ENCODE measurements around the gene SPSB3.

Gene SPSB3

DNA sequence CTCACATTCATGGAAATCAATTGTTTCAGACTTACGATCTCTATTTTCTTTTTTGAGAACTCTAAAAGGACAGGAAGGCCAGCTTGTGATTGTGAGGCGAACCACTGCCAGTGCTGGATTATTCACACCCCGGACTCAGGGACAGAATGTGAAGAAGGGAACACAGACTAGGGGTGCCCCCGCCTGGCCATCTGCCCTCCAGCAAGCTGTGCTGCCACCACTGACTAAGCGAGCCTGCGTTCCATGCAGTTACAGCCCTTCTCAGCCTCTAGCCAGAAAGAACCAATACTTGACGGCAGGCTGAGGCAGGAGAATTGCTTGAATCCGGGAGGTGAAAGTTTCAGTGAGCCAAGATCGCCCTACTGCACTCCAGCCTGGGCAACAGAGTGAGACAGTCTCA lies 41.5 kb upstream of the SPSB3 start:
- no peak for ATAC-seq
- TF ChIP-seq, protein P1, sequence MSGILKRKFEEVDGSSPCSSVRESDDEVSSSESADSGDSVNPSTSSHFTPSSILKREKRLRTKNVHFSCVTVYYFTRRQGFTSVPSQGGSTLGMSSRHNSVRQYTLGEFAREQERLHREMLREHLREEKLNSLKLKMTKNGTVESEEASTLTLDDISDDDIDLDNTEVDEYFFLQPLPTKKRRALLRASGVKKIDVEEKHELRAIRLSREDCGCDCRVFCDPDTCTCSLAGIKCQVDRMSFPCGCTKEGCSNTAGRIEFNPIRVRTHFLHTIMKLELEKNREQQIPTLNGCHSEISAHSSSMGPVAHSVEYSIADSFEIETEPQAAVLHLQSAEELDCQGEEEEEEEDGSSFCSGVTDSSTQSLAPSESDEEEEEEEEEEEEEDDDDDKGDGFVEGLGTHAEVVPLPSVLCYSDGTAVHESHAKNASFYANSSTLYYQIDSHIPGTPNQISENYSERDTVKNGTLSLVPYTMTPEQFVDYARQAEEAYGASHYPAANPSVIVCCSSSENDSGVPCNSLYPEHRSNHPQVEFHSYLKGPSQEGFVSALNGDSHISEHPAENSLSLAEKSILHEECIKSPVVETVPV (CRISPR knock-in tag; IDR thresholded peaks at IDR 0.05) = no peak
- TF ChIP-seq TCF4 (CRISPR knock-in tag; IDR thresholded peaks at IDR 0.05; ENCODE audit: borderline replicate concordance) (no peak), ARNTL (CRISPR knock-in tag; IDR thresholded peaks at IDR 0.05; ENCODE audit: borderline replicate concordance, low read depth) (no peak), GLIS3 (CRISPR knock-in tag; IDR thresholded peaks at IDR 0.05) (no peak), ISL1 (CRISPR knock-in tag; IDR thresholded peaks at IDR 0.05) (no peak), SNAI2 (CRISPR knock-in tag; IDR thresholded peaks at IDR 0.05) (no peak), ZFP3 (CRISPR knock-in tag; IDR thresholded peaks at IDR 0.05) (no peak), RARB (CRISPR knock-in tag; IDR thresholded peaks at IDR 0.05) (no peak), ZNF8 (CRISPR knock-in tag; IDR thresholded peaks at IDR 0.05) (no peak), ZNF565 (CRISPR knock-in tag; conservative IDR thresholded peaks at IDR 0.05; ENCODE audit: low read depth) (no peak)
- TF ChIP-seq, protein P2, sequence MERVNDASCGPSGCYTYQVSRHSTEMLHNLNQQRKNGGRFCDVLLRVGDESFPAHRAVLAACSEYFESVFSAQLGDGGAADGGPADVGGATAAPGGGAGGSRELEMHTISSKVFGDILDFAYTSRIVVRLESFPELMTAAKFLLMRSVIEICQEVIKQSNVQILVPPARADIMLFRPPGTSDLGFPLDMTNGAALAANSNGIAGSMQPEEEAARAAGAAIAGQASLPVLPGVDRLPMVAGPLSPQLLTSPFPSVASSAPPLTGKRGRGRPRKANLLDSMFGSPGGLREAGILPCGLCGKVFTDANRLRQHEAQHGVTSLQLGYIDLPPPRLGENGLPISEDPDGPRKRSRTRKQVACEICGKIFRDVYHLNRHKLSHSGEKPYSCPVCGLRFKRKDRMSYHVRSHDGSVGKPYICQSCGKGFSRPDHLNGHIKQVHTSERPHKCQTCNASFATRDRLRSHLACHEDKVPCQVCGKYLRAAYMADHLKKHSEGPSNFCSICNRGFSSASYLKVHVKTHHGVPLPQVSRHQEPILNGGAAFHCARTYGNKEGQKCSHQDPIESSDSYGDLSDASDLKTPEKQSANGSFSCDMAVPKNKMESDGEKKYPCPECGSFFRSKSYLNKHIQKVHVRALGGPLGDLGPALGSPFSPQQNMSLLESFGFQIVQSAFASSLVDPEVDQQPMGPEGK (CRISPR knock-in tag; IDR thresholded peaks at IDR 0.05; ENCODE audit: borderline replicate concordance) = no peak
- TF ChIP-seq, protein P3, sequence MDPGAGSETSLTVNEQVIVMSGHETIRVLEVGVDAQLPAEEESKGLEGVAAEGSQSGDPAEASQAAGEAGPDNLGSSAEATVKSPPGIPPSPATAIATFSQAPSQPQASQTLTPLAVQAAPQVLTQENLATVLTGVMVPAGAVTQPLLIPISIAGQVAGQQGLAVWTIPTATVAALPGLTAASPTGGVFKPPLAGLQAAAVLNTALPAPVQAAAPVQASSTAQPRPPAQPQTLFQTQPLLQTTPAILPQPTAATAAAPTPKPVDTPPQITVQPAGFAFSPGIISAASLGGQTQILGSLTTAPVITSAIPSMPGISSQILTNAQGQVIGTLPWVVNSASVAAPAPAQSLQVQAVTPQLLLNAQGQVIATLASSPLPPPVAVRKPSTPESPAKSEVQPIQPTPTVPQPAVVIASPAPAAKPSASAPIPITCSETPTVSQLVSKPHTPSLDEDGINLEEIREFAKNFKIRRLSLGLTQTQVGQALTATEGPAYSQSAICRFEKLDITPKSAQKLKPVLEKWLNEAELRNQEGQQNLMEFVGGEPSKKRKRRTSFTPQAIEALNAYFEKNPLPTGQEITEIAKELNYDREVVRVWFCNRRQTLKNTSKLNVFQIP (CRISPR knock-in tag; IDR thresholded peaks at IDR 0.05; ENCODE audit: borderline replicate concordance, low read depth) = no peak

DNA sequence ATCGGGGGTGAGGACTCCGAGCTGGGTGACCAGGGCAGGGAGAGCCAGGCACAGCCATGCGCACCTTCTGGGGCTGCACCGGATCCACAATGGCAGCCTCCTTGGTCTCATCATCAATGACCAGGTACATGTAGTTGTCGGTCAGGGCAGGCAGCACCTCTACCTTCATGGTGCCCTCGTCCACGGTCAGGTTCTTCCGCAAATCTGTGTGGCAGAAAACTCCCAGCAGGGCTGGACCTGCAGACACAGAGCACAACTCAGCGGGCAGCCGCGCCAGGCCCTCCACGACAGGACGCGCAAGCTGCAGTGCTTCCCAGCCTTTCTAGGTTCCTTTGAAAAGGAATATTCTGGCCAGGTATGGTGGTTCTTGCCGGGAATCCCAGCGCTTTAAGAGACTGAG lies 40.4 kb upstream of the SPSB3 start:
- ATAC-seq = no peak
- TF ChIP-seq CSDC2 (CRISPR knock-in tag; IDR thresholded peaks at IDR 0.05) = no peak

DNA sequence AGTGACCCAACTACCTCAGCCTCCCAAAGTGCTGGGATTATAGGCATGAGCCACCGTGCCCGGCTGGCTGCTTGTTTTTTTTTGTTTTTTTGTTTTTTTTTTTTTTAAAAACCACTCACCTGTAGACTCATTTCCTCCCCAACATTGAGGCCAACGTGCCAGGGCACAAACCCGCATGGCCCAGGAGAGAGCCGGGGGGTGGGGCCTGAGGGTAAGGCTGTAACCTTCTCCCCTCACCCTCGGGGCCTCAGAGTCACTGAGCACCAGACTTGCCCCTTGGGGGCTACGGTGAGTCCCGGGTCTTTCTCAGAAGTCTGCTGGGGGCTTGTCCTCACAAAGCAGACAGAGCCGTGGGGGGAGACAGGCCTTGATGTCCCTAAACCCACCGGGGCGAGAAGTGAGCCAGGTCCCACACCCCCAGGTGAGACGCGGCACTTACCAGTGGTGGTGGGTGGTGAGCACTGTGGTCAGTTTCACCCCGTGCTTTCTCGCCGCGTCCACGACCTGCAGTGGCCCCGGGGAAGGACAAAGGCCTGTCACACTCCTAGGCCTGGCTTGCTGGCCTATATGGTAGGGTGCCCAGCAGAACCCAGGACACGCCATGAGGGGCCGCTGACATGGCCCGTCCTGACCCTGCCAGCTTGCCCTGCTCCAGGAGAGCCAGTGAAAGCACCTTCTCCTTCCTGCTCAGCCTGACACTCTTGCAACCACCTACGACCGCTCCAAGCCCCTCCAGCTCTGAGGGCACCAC lies 39.7 kb upstream of the SPSB3 start:
- TF ChIP-seq OSR1 (CRISPR knock-in tag; IDR thresholded peaks at IDR 0.05) (no peak), ZNF70 (CRISPR knock-in tag; IDR thresholded peaks at IDR 0.05) (no peak), TOX (CRISPR knock-in tag; IDR thresholded peaks at IDR 0.05; ENCODE audit: borderline replicate concordance) (no peak), ZNF565 (CRISPR knock-in tag; conservative IDR thresholded peaks at IDR 0.05; ENCODE audit: low read depth) (no peak), ZNF8 (CRISPR knock-in tag; IDR thresholded peaks at IDR 0.05) (no peak), ZC3H10 (CRISPR knock-in tag; IDR thresholded peaks at IDR 0.05) (no peak), GLIS3 (CRISPR knock-in tag; IDR thresholded peaks at IDR 0.05) (no peak), CSDC2 (CRISPR knock-in tag; IDR thresholded peaks at IDR 0.05) (no peak), ZFP3 (CRISPR knock-in tag; IDR thresholded peaks at IDR 0.05) (no peak), ARNTL (CRISPR knock-in tag; IDR thresholded peaks at IDR 0.05; ENCODE audit: borderline replicate concordance, low read depth) (no peak), PPARA (CRISPR knock-in tag; IDR thresholded peaks at IDR 0.05; ENCODE audit: borderline replicate concordance) (no peak)
- TF ChIP-seq, protein P1 (CRISPR knock-in tag; IDR thresholded peaks at IDR 0.05) = no peak
- TF ChIP-seq, protein P2 (CRISPR knock-in tag; IDR thresholded peaks at IDR 0.05; ENCODE audit: borderline replicate concordance) = no peak
- TF ChIP-seq, protein P4, sequence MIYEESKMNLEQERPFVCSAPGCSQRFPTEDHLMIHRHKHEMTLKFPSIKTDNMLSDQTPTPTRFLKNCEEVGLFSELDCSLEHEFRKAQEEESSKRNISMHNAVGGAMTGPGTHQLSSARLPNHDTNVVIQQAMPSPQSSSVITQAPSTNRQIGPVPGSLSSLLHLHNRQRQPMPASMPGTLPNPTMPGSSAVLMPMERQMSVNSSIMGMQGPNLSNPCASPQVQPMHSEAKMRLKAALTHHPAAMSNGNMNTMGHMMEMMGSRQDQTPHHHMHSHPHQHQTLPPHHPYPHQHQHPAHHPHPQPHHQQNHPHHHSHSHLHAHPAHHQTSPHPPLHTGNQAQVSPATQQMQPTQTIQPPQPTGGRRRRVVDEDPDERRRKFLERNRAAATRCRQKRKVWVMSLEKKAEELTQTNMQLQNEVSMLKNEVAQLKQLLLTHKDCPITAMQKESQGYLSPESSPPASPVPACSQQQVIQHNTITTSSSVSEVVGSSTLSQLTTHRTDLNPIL (CRISPR knock-in tag; IDR thresholded peaks at IDR 0.05; ENCODE audit: low read depth) = no peak
- ATAC-seq = no peak

Data from SK-N-SH treated with all-trans-retinoic acid at 6 μM for 48 hours (cell line).